GM19372 (cell line): ENCODE results near the gene TRMT2A.

Source experiments
- ATAC-seq: cut with Tn5 transposase; IDR thresholded peaks from one replicate; pipeline ENCODE4 v1.9.1; 2021; ENCODE audit warnings: mild to moderate bottlenecking, low read depth, moderate library complexity; ENCODE audit not compliant: unreplicated experiment

The TRMT2A gene

GRCh38 chr22:20135806-20136602, 19.0 kb upstream of the TRMT2A start:
- ATAC-seq, result no peak

- ATAC-seq, result no peak
Measured at GRCh38 chr22:20135265-20135664, 18.2 kb upstream of the TRMT2A start.

- ATAC-seq, result no peak
Measured at GRCh38 chr22:20133930-20134549, 17.0 kb upstream of the TRMT2A start.

GRCh38 chr22:20132686-20133246, 15.7 kb upstream of the TRMT2A start:
- no peak for ATAC-seq

- no peak for ATAC-seq
Measured at GRCh38 chr22:20131859-20132685, 15.0 kb upstream of the TRMT2A start.

- ATAC-seq, result peak; percentile 52
Measured at GRCh38 chr22:20131597-20131858, 14.5 kb upstream of the TRMT2A start, which contains the start of gene ZDHHC8. Gene ZDHHC8, plus strand, starts transcription at chr22:20131804. Its CDS starts 144 bp downstream, at chr22:20131948.

GRCh38 chr22:20130731-20131596, 13.9 kb upstream of the TRMT2A start:
- no peak for ATAC-seq

GRCh38 chr22:20130319-20130718, 13.3 kb upstream of the TRMT2A start:
- no peak for ATAC-seq

- ATAC-seq, result no peak
Measured at GRCh38 chr22:20129747-20130014, 12.7 kb upstream of the TRMT2A start.

- no peak for ATAC-seq
Measured at GRCh38 chr22:20128902-20129746, 12.1 kb upstream of the TRMT2A start.

- ATAC-seq, result no peak
Measured at GRCh38 chr22:20128619-20128901, 11.5 kb upstream of the TRMT2A start.

GRCh38 chr22:20127869-20128618, 11.0 kb upstream of the TRMT2A start:
- no peak for ATAC-seq

GRCh38 chr22:20127318-20127868, 10.4 kb upstream of the TRMT2A start:
- ATAC-seq, result no peak

- no peak for ATAC-seq
Measured at GRCh38 chr22:20126284-20127029, 9.4 kb upstream of the TRMT2A start.

- no peak for ATAC-seq
Measured at GRCh38 chr22:20125201-20126174, 8.5 kb upstream of the TRMT2A start.

GRCh38 chr22:20124083-20124787, 7.2 kb upstream of the TRMT2A start:
- ATAC-seq, result no peak
